KMS-11 (cell line): ENCODE results near the gene ERVFRD-1.

Source experiments
- H2AFZ ChIP-seq: fragments of 200-600 bp; sonication (generic); 2 replicates; pipeline ENCODE4 v1.6.1; 2016; ENCODE audit warnings: antibody characterized with exemption, mixed run types, low read depth
- H3K27ac ChIP-seq: fragments of 200-600 bp; sonication (generic); 2 replicates; pipeline ENCODE4 v1.6.1; 2016; ENCODE audit warnings: mild to moderate bottlenecking, mixed run types
- H3K27me3 ChIP-seq: fragments of 200-600 bp; sonication (generic); 2 replicates; pipeline ENCODE4 v1.6.1; 2017; ENCODE audit warnings: mild to moderate bottlenecking, low read depth, mixed run types, moderate library complexity; ENCODE audit not compliant: insufficient read depth
- H3K36me3 ChIP-seq: fragments of 200-600 bp; sonication (generic); 2 replicates; pipeline ENCODE4 v1.6.1; 2017; ENCODE audit warnings: mild to moderate bottlenecking, mixed run types; ENCODE audit not compliant: insufficient read depth
- H3K4me1 ChIP-seq: fragments of 200-600 bp; sonication (generic); 2 replicates; pipeline ENCODE4 v1.6.1; 2016; ENCODE audit warnings: mild to moderate bottlenecking, low read depth, mixed run types; ENCODE audit not compliant: poor library complexity, severe bottlenecking
- H3K4me2 ChIP-seq: fragments of 200-600 bp; sonication (generic); 2 replicates; pipeline ENCODE4 v1.7.0; 2016; ENCODE audit warnings: mild to moderate bottlenecking, mixed run types
- H3K4me3 ChIP-seq: fragments of 200-600 bp; sonication (generic); IDR thresholded peaks from 2 replicates; pipeline ENCODE4 v1.6.1; 2017; ENCODE audit warnings: low read depth, low read length, mixed read lengths; ENCODE audit not compliant: insufficient read depth
- H3K79me2 ChIP-seq: fragments of 200-600 bp; sonication (generic); 2 replicates; pipeline ENCODE4 v1.6.1; 2016; ENCODE audit warnings: low read depth, mixed run types; ENCODE audit not compliant: insufficient read depth
- H3K9ac ChIP-seq: fragments of 200-600 bp; sonication (generic); 2 replicates; pipeline ENCODE4 v1.6.1; 2016; ENCODE audit warnings: mild to moderate bottlenecking, mixed run types
- H4K20me1 ChIP-seq: fragments of 200-600 bp; sonication (generic); 2 replicates; pipeline ENCODE4 v1.6.1; 2016; ENCODE audit warnings: mild to moderate bottlenecking, mixed run types; ENCODE audit not compliant: insufficient read depth
- TF ChIP-seq, protein P1 (sequence below): fragments of 200-600 bp; sonication (generic); conservative IDR thresholded peaks from 2 replicates; pipeline ENCODE4 v1.6.1; 2017; ENCODE audit warnings: low read depth, mild to moderate bottlenecking, antibody characterized with exemption, low read length, moderate library complexity, mixed read lengths

ERVFRD-1 gene

DNA sequence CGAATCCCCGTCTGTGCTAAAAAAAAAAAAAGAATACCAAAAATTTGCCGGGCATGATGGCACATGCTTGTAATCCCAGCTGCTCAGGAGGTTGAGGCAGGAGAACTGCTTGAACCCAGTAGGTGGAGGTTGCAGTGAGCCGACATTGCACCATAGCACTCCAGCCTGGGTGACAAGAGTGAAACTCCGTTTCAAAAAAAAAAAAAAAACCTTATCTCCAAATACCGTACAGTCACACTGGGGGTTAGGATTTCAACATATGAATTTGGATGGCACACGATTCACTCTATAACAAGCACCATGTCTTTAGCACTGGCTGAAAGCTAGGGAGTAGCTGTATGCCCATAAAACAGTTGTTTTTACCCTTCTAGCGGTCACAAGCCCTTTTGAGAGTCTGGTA lies 14.0 kb downstream of the ERVFRD-1 start:
- no peaks in the 10 kb centered on the region for H4K20me1 ChIP-seq
- peaks cover 80% of the 10 kb centered on the region for H3K79me2 ChIP-seq
- no peak overlapping the region for H3K27ac ChIP-seq
- TF ChIP-seq, protein P1, sequence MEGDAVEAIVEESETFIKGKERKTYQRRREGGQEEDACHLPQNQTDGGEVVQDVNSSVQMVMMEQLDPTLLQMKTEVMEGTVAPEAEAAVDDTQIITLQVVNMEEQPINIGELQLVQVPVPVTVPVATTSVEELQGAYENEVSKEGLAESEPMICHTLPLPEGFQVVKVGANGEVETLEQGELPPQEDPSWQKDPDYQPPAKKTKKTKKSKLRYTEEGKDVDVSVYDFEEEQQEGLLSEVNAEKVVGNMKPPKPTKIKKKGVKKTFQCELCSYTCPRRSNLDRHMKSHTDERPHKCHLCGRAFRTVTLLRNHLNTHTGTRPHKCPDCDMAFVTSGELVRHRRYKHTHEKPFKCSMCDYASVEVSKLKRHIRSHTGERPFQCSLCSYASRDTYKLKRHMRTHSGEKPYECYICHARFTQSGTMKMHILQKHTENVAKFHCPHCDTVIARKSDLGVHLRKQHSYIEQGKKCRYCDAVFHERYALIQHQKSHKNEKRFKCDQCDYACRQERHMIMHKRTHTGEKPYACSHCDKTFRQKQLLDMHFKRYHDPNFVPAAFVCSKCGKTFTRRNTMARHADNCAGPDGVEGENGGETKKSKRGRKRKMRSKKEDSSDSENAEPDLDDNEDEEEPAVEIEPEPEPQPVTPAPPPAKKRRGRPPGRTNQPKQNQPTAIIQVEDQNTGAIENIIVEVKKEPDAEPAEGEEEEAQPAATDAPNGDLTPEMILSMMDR: no peak
- no peak overlapping the region for H3K4me2 ChIP-seq
- no peaks in the 10 kb centered on the region for H3K27me3 ChIP-seq
- H3K4me1 ChIP-seq: peaks cover 17% of the 10 kb centered on the region
- H2AFZ ChIP-seq: no peak overlapping the region
- no peak overlapping the region for H3K9ac ChIP-seq
- H3K36me3 ChIP-seq: no peaks in the 10 kb centered on the region
- H3K4me3 ChIP-seq: no peak overlapping the region

GRCh38 chr6:11096109-11096508 lies 15.4 kb downstream of the ERVFRD-1 start:
- peak overlapping the region; percentile 94; the same call in 1 of the 2 replicates for H3K9ac ChIP-seq

GRCh38 chr6:11094941-11095340 lies 16.6 kb downstream of the ERVFRD-1 start:
- Histone ChIP-seq H3K27me3 (no peaks in the 10 kb centered on the region), H3K9ac (peak overlapping the region; percentile 94), H3K4me1 (peaks cover 32% of the 10 kb centered on the region), H3K36me3 (no peaks in the 10 kb centered on the region), H3K4me2 (peak overlapping the region; percentile 68), H3K4me3 (no peak overlapping the region), H3K79me2 (peaks cover 55% of the 10 kb centered on the region), H2AFZ (no peak overlapping the region; the same call in 1 of the 2 replicates), H4K20me1 (no peaks in the 10 kb centered on the region), H3K27ac (peak overlapping the region; percentile 89)
- TF ChIP-seq, protein P1: no peak

More at GRCh38 chr6:11096109-11096508, 15.4 kb downstream of the ERVFRD-1 start:
- Histone ChIP-seq H3K27me3 (no peaks in the 10 kb centered on the region), H3K27ac (no peak overlapping the region), H3K4me1 (peaks cover 31% of the 10 kb centered on the region), H2AFZ (no peak overlapping the region), H3K4me2 (peak overlapping the region; percentile 68; the same call in 1 of the 2 replicates), H3K4me3 (no peak overlapping the region), H4K20me1 (no peaks in the 10 kb centered on the region), H3K36me3 (no peaks in the 10 kb centered on the region), H3K79me2 (peaks cover 67% of the 10 kb centered on the region)
- TF ChIP-seq, protein P1: no peak

GRCh38 chr6:11094411-11094851 lies 17.1 kb downstream of the ERVFRD-1 start:
- Histone ChIP-seq H3K9ac (peak overlapping the region; percentile 94), H3K27ac (peak overlapping the region; percentile 89), H3K79me2 (peaks cover 50% of the 10 kb centered on the region), H3K4me1 (peaks cover 32% of the 10 kb centered on the region), H4K20me1 (no peaks in the 10 kb centered on the region), H3K27me3 (no peaks in the 10 kb centered on the region), H3K4me2 (peak overlapping the region; percentile 68), H3K36me3 (no peaks in the 10 kb centered on the region), H3K4me3 (no peak overlapping the region), H2AFZ (peak overlapping the region; percentile 77; the same call in 1 of the 2 replicates)
- TF ChIP-seq, protein P1: no peak
